Amygdala (tissue), 56 donors: ENCODE results near the gene TPR.
"Not testable (repeated sequence)": the region's sequence is repeated elsewhere in the genome, so short reads cannot be mapped to it uniquely, and the experiment has no call there.

ENCODE experiments used
- DNase-seq, 56 donors: peaks; one replicate each; lab custom pipeline; 2025; lab: John Stamatoyannopoulos, UW

TPR gene

DNA sequence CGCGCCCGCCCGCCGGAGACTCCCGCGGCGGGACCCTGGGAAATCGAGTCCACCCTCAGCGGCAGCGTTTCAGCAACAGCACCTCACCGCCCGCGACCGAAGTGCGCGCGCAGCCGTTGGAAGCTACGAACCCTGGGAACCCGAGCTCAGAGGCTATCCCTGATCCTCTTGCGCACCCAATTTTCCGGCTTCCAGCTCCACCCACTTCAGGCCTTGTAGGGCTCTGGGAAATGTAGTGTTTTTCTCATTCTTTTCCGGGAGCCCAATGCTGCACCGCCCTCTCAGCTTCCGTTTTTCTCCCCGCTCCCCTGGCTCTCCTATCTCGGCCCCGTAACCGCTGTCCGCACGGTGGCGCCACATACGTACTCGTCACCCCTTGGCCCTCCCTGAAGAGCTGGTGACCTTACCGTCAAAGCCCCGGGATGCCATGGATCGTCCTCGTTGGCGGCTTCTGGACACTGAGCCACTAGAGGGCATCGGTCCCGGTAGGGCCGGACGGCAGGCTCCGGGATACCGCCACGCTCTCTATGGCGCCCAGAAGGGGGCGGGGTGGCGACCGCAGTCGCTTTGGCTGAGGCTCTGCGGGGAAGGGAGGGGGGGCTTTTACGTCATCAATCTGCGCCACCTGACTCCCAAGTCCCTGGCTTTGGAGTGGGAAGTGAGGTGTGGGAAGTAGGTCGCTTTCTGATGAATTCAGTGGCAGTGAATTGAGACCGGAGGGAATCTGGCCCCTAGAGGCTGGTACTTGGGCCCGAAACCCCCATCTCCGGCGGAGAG is at the start of gene TPR, which contains the start of gene ODR4:
TPR (minus strand) TSS at position 102 of the 777 bp plus-strand sequence. CDS start 225 bp downstream, outside the sequence.
ODR4 (plus strand) TSS at position 687 of the 777 bp plus-strand sequence. CDS start 3,948 bp downstream, outside the sequence.
- DNase-seq: peak; percentile 69 to 100 (median 99)

DNA sequence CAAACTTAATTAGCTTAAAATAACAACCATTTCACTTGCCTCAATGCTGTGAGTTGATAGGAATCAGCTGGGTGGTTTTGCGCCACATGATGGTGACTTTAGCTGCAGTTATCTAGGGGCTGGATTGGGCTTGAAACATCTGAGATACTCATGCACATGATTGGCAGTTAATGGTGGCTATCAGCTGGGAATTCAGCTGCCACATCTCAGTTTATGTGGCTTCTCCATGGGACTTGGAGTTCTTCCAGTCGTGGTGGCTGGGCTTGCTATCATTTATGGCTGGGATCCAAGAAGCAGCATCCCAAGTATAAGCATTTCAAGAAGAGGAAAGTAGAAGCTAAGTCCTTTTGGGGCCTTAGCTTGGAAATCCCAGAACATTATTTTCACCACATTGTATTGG is 49.5 kb upstream of the TPR start:
- DNase-seq: no peak

DNA sequence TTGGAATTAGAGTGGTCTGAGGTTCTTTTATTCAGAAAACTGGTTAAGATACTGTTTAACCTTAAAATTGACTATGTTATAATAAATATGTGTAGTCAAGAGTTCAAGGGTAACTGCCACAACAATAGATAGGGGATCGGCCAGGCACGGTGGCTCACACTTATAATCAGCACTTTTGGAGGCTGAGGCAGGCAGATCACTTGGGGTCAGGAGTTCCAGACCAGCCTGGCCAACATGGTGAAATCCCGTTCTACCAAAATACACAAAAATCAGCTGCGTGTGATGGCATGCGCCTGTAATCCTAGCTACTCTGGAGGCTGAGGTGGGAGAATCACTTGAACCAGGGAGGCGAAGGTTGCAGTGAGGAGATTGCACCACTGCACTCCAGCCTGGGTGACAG is 46.4 kb upstream of the TPR start:
- no peak for DNase-seq

DNA sequence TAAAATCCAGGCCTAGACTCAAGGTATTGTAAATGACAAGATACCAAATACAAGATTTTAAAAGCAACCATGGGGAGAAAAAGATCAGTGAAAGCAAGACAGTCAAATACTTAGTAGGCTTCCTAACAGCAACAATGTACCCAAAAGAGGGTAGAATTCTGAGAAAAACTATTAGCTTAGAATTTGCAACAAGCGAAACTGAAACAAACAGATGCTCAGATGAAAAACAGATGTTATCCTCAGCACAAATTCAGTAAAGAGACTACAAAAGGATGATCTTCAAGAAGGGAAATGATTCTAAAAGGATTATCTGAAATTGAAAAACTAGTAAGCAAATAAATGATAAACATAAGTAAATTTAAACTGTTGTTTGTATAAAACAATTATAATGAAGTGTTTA is 45.9 kb upstream of the TPR start:
- no peak for DNase-seq

DNA sequence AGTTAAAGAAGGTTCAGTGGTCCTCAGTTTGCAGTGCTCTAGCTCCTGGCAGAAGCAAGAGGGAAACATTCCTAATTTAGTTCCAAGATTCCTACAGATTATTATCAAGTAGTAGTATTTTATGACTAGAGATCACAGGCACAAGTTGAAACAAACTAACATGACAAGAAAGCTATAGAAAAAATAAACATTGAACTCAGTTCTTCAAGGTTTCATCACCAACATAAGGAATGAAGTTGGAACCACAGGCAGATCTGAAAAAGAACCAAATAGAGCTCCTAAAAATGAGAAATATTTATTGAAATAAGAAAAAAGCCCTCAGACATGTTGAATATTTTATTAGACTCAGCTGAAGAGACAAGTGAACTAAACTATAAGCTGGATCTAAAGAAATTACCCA is 45.3 kb upstream of the TPR start:
- DNase-seq: no peak

DNA sequence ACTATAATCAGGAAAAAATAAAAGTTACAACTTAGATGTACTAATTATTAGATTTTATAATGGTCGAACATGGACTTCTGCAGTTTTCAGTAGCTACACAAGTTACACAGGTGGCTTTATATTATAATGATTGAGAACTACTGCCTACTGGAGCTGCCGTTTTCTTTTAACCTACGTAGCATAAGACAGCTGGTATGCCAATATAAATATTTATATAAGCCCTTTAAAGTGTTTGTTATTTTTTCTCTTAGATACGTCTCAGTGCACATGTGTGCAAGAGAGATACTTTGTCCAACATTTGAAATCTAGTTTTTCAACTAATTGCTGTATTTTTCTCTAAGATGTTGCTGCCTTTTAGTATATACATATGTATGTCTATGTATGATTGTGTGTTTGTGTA is 43.5 kb upstream of the TPR start:
- DNase-seq: no peak

DNA sequence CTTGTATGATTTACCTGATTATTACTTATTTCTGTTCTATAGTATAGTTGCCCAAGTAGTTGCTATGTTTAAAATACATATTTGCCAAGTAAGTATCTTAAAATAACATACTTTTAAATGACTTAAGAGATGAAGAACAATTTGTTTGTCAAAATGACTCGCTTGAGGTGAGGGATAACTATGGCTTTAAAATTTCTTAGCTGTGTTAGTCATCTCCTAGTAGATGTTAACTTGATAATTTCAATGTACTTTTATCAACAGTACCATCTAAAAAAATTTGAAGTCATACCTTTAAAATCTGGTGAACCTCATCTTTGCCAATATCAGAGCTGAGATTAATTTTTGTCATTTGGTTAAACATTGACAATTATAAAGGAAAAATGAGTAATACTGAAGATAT is 38.3 kb upstream of the TPR start:
- DNase-seq: no peak

DNA sequence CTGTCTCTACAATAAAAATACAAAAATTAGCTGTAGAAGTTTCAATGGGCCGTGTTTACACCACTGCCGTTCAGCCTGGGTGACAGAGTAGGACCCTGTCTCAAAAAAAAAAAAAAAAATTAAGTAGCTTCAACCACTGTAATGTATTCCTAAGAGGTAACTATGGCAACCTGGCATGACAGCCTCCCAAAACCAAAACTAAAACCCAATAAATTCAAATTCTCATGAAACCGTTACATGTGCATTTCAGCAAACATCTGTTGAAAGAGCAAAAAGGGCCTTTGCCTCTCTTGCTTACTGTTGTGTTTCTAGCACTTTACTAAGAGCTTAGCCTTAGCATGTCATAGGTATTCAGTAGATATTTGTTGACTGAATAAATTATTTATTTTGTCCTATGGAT is 34.0 kb upstream of the TPR start:
- DNase-seq: no peak

DNA sequence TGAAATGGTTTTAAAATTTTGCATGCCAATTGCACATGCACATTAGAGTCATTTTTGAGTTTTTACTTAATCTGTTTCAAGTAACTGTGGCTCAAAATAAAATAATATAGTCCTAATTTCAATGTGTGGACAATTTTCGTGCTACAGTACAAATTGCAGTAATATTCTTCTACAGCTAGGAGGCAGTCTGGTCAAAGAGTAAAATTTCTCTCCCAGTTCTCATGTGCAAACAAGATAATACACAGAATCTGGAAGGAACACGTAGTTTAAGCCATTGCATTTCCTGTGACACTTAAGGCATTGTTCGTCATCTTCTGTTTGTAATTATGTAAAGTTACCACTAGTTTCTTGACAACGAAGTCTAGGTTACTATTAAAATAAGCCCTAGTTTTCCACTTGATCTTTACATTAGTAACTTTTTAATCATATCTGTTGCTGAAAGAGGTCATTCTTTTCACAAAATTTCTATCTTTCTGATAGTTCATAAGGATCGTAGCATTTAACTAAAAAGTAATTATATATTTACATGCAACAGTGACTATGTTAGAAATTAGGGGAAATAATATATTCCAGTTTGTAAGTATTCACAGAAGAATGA is 29.5 kb upstream of the TPR start:
- DNase-seq: no peak

DNA sequence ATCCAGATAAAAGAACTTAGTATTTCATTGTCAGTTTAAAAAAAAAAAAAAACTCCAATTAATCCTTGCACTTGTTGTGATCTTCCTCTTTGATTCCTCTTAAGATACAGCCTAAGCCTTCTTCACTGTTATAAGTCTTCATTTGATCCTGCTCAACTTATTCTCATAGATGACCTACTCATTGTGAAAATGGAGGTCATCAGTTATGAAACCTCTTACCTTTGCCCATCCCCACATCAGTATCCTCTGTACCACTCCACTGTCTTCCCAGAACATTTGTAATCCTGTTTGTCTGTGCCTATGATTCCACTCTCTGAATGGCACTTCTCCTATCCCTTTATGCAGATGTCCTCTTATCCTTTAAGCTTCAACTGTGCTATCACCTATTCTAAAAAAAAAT is 28.6 kb upstream of the TPR start:
- DNase-seq: no peak

DNA sequence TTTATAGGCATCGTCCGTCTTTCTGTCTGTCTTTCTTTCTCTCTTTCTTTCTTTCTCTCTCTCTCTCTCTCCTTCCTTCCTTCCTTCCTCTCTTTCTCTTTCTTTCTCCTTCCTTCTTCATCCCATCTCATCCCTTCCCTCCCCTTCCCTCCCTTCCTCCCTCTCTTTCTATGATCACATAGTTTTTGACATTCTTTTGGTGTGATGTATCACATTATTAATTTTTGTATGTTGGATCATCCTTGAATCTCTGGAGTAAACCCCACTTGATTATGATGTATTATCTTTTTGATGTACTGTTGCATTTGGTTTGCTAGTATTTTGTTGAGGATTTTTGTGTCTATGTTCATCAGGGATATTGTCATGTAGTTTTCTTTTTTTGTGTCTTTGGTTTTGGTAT is 26.4 kb upstream of the TPR start:
- DNase-seq: not testable (repeated sequence)

DNA sequence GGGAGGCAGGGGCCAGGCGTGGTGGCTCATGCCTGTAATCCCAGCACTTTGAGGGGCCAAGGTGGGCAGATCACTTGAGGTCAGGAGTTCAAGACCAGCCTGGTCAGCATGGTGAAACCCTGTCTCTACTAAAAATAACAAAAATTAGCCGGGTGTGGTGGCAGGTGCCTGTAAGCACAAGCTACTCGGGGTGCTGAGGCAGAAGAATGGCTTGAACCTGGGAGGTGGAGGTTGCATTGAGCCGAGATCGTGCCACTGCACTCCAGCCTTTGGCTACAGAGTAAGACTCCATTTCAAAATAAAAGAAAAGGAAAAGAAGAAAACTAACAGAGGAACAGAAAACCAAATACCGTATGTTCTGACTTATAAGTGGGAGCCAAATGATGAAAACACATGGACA is 17.7 kb upstream of the TPR start:
- not testable (repeated sequence) for DNase-seq

DNA sequence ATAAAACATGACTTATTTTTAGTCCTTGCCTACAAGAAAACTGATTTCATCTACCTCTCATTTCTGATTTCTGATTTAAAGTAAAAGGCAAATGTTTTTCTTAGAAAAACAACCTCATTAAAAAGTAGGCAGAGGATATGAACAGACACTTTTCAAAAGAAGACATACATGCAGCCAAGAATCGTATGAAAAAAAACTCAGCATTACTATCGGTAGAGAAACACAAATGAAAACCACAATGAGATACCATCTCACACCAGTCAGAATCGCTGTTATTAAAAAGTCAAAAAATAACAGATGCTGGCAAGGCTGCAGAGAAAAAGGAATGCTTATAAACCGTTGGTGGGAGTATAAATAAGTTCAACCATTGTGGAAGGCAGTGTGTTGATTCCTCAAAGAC is 16.8 kb upstream of the TPR start:
- no peak for DNase-seq

DNA sequence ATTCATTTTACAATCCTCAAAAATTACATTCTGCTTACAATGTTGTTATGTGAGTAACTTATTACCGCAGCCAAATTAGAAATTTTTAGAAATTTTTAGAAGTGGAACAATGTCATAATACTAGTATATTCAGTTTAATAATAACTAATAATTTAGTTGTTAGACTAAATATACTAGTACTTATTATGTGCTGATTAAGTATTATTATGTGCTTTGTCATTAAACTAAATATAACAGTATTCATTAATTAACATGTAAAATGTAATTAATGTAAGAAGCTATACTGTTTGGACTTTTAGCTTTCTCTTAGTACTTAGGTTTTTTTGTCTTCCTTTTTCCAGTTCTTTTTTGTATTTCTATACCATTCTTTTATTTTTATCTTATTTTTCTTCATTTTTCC is 15.9 kb upstream of the TPR start:
- DNase-seq: no peak

DNA sequence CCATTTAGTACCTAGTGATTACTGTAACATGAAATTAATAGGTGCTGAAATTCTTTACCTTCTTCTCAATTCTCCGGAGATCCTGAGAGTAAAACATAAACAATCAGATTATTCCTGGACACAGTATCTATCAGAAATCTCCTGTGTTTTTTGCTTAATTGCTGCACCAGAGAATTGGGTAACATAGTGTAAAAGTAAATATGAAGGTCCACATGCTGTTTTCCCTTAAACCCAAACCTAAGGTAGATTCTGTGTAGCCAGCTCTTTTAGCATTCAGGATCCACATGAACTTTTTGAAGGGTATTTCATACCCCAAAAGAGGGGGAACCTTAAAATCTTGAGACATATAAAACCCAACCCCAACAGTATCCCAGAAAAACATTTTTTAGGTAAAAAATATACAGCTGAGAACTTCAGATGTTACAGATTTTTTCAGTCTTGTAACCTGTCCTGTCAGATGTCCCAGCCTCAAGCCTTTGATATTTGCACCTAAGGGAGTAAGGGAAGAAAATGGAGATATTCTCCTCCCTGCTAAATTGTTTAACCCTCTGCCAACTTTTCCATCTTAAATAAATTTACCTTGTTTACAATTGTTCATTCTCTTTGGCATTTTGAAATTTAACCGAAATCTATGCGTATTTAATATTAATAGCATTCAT is 11.8 kb upstream of the TPR start:
- no peak for DNase-seq

DNA sequence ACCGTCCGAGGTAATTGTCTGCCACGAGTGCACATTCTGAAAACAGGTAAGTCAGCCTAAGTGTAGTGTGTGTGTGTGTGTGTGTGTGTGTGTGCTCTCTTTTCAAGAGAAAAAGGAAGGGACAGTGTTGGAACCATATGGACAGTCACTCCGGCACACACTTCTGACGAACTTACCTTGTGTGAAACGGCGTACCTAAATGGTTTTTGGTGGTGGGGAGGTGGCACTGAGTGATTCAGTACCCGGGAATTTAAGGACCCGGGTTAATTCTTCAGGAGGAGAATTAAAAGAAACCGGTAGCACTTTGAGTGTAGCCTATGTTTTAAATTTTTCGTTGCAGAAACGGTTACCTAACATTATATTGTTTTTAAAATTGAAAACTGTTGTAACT is 871 bp upstream of the TPR start:
- peak in 1 of 56 donors; percentile 32 for DNase-seq

DNA sequence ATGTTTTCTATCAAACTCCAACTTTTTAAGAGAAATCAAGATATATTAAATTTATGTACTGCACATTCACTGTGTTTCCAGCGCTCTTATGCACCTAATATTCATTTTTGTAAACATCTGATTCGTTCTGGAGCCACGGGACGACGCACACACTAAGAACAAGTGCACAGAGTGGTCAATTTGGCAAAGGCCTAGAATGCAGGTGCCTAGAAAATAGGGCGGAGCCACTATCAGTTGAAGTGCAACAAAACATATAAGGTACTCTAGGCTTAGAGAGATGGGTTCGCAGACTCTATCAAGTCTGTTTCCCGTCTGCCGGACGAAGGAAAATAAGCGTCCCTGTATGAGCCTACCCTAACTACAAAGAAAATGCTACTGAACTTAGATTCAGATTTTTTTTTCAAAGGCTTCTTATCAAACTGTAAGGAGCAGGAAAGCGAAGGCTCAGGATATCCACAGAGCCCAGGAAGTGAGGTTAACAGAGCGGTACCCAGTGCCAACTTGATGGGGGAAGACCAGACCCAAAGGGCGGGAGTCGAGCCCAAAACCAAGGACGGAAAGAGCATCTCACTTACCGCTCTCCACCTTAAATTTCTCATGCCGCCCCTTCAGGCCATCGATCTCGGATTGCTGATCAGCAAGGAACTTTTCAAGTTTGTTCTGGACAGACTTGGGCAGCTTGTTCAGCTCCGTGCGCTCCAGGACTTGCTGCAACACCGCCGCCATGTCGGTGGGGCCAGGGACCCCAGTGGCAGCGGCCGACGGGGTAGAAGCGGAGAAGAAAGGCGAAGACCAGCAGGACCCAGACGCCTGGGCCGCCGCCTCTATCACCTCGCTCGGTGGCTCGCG is 526 bp downstream of the TPR start:
- peak in 8 of 56 donors; percentile 13 to 68 (median 42) for DNase-seq

DNA sequence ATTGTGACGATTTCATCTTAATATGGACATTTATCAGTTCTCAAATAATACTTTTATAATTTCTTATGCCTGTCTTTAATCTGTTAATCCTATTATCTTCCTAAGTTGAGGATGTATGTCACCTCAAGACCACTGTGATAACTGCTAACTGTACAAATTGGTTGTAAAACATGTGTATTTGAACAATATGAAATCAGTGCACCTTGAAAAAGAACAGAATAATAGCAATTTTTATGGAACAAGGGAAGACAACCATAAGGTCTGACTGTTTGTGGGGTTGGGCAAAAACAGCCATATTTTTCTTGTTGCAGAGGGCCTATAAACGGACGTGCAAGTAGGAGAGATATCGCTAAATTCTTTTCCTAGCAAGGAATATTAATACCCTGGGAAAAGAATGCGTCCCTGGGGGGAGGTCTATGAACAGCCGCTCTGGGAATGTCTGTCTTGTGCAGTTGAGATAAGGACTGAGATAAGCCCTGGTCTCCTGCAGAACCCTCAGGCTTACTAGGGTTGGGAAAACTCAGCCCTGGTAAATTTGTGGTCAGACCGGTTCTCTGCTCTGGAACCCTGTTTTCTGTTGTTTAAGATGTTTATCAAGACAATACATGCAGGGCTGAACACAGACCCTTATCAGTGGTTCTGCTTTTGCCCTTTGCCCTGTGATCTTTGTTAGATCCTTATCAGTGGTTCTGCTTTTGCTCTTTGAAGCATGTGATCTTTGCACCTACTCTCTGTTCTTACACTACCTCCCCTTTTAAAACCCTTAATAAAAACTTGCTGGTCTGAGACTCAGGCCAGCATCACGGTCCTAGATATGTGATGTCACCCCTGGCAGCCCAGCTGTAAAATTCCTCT is 27.0 kb downstream of the TPR start:
- not testable (repeated sequence) for DNase-seq

DNA sequence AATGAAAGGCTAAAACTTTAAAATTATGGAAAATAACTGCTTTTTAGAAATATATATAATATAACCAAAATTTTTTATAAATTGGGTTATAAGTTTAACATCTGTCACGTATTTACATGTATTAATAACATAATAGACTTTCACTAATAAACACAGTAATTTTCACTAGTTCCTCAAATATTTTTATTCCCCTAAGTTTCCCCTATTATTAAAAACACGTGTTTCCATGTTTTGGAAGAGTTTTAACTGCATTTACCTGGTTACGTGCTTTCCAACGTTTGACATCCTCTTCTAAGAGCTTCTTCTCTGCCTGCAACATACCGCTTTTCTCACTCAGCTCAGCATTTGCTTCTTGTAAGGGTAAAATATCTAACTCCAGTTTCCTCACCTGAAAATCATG is 34.3 kb downstream of the TPR start:
- DNase-seq: no peak

DNA sequence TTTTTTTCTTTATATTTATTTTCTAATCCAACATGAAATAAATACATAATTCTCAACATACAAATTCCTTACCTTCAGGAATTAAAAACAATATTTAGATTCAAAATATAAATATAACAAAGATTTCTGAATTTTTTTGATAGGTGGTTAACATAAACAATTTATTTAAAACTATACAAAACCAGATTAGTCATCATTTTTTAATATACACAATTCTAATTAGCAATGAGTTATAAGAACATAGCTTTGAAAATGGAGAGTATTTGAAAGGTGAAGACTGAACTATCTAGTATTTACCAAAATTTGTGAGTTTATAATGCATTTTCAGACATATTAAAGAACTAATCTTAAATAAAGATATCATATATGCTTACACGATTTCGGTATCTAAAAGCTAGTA is 37.5 kb downstream of the TPR start:
- DNase-seq: no peak
